Effector CD4-positive, alpha-beta T cell (primary cell): Measurements from ENCODE around the gene PPP2R5B.

Experiments used
- DNase-seq: peaks from one replicate; pipeline ENCODE4 v3.0.0-alpha.2; 2020
- total RNA-seq: gene quantifications from one replicate; lab custom pipeline; 2026; lab: John Stamatoyannopoulos, UW

Gene PPP2R5B
- 24.2 reads per million, percentile 51 among the genes with 10 or more reads in this experiment for total RNA-seq

GRCh38 chr11:64923944-64924909 is at the start of gene PPP2R5B:
TSS of gene PPP2R5B (plus strand) at chr11:64924689. CDS start at chr11:64925735, 1,046 bp downstream.
- DNase-seq, result peak; percentile 92

- no peak for DNase-seq
Observed at GRCh38 chr11:64875369-64876228, 48.9 kb upstream of the PPP2R5B start.

GRCh38 chr11:64876229-64876750 is 48.2 kb upstream of the PPP2R5B start:
- DNase-seq, result no peak

GRCh38 chr11:64876835-64877341 is 47.6 kb upstream of the PPP2R5B start:
- DNase-seq, result no peak

- no peak for DNase-seq
Observed at GRCh38 chr11:64877390-64878222, 46.9 kb upstream of the PPP2R5B start.

- DNase-seq, result no peak
Observed at GRCh38 chr11:64878223-64878493, 46.3 kb upstream of the PPP2R5B start.

- DNase-seq, result peak; percentile 100
Observed at GRCh38 chr11:64878494-64879243, 45.8 kb upstream of the PPP2R5B start, which contains the start of gene EHD1. TSS of gene EHD1 (minus strand) at chr11:64878621. CDS start at chr11:64878464, 157 bp downstream.

- no peak for DNase-seq
Observed at GRCh38 chr11:64879244-64879900, 45.1 kb upstream of the PPP2R5B start.

- DNase-seq, result no peak
Observed at GRCh38 chr11:64880240-64881001, 44.1 kb upstream of the PPP2R5B start.

GRCh38 chr11:64881476-64881875 is 43.0 kb upstream of the PPP2R5B start:
- no peak for DNase-seq

GRCh38 chr11:64882243-64882642 is 42.2 kb upstream of the PPP2R5B start:
- no peak for DNase-seq

- DNase-seq, result no peak
Observed at GRCh38 chr11:64883575-64883974, 40.9 kb upstream of the PPP2R5B start.

- DNase-seq, result no peak
Observed at GRCh38 chr11:64884019-64884418, 40.5 kb upstream of the PPP2R5B start.

- DNase-seq, result no peak
Observed at GRCh38 chr11:64885367-64886286, 38.9 kb upstream of the PPP2R5B start.

GRCh38 chr11:64887234-64887756 is 37.2 kb upstream of the PPP2R5B start:
- no peak for DNase-seq

GRCh38 chr11:64887757-64888405 is 36.6 kb upstream of the PPP2R5B start:
- DNase-seq, result peak; percentile 80

GRCh38 chr11:64888406-64888728 is 36.1 kb upstream of the PPP2R5B start:
- no peak for DNase-seq
